ENCODE measurements around the gene FAIM.
"Not testable (repeated sequence)": the region's sequence is repeated elsewhere in the genome, so short reads cannot be mapped to it uniquely, and the experiment has no call there.

FAIM gene

GRCh38 chr3:138601661-138602060 is 6.9 kb upstream of the FAIM start:
- DNase-seq (ENCODE audit: low read depth), result not testable (repeated sequence)

- not testable (repeated sequence) for DNase-seq (ENCODE audit: low read depth)
Measured at GRCh38 chr3:138604106-138604595, 4.4 kb upstream of the FAIM start.

- no peak for DNase-seq (ENCODE audit: low read depth)
Measured at GRCh38 chr3:138609898-138610266, 1.3 kb downstream of the FAIM start.

GRCh38 chr3:138615462-138615861 is 6.9 kb downstream of the FAIM start:
- DNase-seq (ENCODE audit: low read depth), result no peak

GRCh38 chr3:138620431-138620830 is 11.9 kb downstream of the FAIM start:
- DNase-seq (ENCODE audit: low read depth), result no peak

GRCh38 chr3:138624518-138624917 is 15.9 kb downstream of the FAIM start:
- no peak for DNase-seq (ENCODE audit: low read depth)

GRCh38 chr3:138625707-138626365 is 17.3 kb downstream of the FAIM start:
- DNase-seq (ENCODE audit: low read depth), result no peak

GRCh38 chr3:138629526-138629925 is 21.0 kb downstream of the FAIM start:
- DNase-seq (ENCODE audit: low read depth), result no peak

- no peak for DNase-seq (ENCODE audit: low read depth)
Measured at GRCh38 chr3:138638641-138639040, 30.1 kb downstream of the FAIM start.

GRCh38 chr3:138640537-138640936 is 32.0 kb downstream of the FAIM start:
- no peak for DNase-seq (ENCODE audit: low read depth)

GRCh38 chr3:138642226-138642926 is 33.8 kb downstream of the FAIM start:
- no peak for DNase-seq (ENCODE audit: low read depth)

GRCh38 chr3:138642927-138643253 is 34.3 kb downstream of the FAIM start:
- DNase-seq (ENCODE audit: low read depth), result no peak

- DNase-seq (ENCODE audit: low read depth), result no peak
Measured at GRCh38 chr3:138646008-138646407, 37.4 kb downstream of the FAIM start.

- no peak for DNase-seq (ENCODE audit: low read depth)
Measured at GRCh38 chr3:138646513-138646912, 37.9 kb downstream of the FAIM start.

- no peak for DNase-seq (ENCODE audit: low read depth)
Measured at GRCh38 chr3:138649134-138649533, 40.6 kb downstream of the FAIM start.

- DNase-seq (ENCODE audit: low read depth), result no peak
Measured at GRCh38 chr3:138653567-138653966, 45.0 kb downstream of the FAIM start.

GRCh38 chr3:138657508-138657907 is 48.9 kb downstream of the FAIM start:
- DNase-seq (ENCODE audit: low read depth), result no peak

GRCh38 chr3:138668107-138668506 is 59.5 kb downstream of the FAIM start:
- DNase-seq (ENCODE audit: low read depth), result no peak

- no peak for DNase-seq (ENCODE audit: low read depth)
Measured at GRCh38 chr3:138670407-138670806, 61.8 kb downstream of the FAIM start.

- DNase-seq (ENCODE audit: low read depth), result no peak
Measured at GRCh38 chr3:138673641-138674530, 65.3 kb downstream of the FAIM start.

GRCh38 chr3:138675393-138675792 is 66.8 kb downstream of the FAIM start:
- no peak for DNase-seq (ENCODE audit: low read depth)

GRCh38 chr3:138678086-138678485 is 69.5 kb downstream of the FAIM start:
- no peak for DNase-seq (ENCODE audit: low read depth)
